Right lobe of liver (tissue), 6 donors: ENCODE results near the gene NR2F1-AS1. TPM values are rescaled to one million over a fixed set of nuclear protein-coding genes. Genes with fewer than 3 reads are reported as not detected.

Experiments used
- ATAC-seq, 4 donors: fragments of 200-7000 bp; cut with Tn5 transposase; one replicate each; pipeline ENCODE4 v1.9.1; 2020; ENCODE audit warnings: mild to moderate bottlenecking in 4 of 4, moderate library complexity in 4 of 4
- DNase-seq, 3 donors: peaks; one replicate each; pipeline ENCODE4 v3.0.0-alpha.2; 2020
- H3K27ac ChIP-seq, 3 donors: fragments of 200-600 bp; one replicate each; pipeline ENCODE4 v1.8.0; 2022
- H3K27me3 ChIP-seq, 2 donors: fragments of 200-600 bp; one replicate each; pipeline ENCODE4 v1.8.0; 2022
- H3K36me3 ChIP-seq, 4 donors: fragments of 200-600 bp; sonication (generic) in 1 of 4; one replicate each; pipeline versions ENCODE4 v1.5.1 to v1.8.0; 2017 to 2022; ENCODE audit warnings: control low read depth in 1 of 4
- H3K4me1 ChIP-seq, 4 donors: fragments of 200-600 bp; sonication (generic) in 1 of 4; one replicate each; pipeline versions ENCODE4 v1.5.1 to v1.8.0; 2017 to 2022; ENCODE audit warnings: control low read depth in 1 of 4
- H3K4me3 ChIP-seq, 3 donors: fragments of 200-600 bp; one replicate each; pipeline ENCODE4 v1.8.0; 2022
- H3K9me3 ChIP-seq, 4 donors: fragments of 200-600 bp; sonication (generic) in 1 of 4; one replicate each; pipeline versions ENCODE4 v1.5.1 to v1.8.0; 2017 to 2022; ENCODE audit warnings: control low read depth in 1 of 4
- CTCF ChIP-seq, 4 donors: fragments of 200-600 bp in 3 of 4; fragments of 450-650 bp in 1 of 4; IDR thresholded peaks; one replicate each; pipeline versions ENCODE4 v1.5.1 to v1.8.0; 2016 to 2022; ENCODE audit warnings: antibody characterized with exemption in 4 of 4, mild to moderate bottlenecking in 2 of 4
- POLR2A ChIP-seq: fragments of 450-650 bp; IDR thresholded peaks from one replicate; pipeline ENCODE4 v1.6.1; 2017; ENCODE audit warnings: antibody characterized with exemption, mild to moderate bottlenecking
- WGBS: methylation state at CpG from one replicate; pipeline ENCODE4 v1.1.6; 2018; ENCODE audit warnings: low coverage, low lambda C conversion rate; ENCODE audit not compliant: insufficient coverage; ENCODE audit errors: missing lambda C conversion rate; 5-methylcytosine and 5-hydroxymethylcytosine counted together
- intact Hi-C, 2 donors: fragments of 100-400 bp; cut with DNase I; formaldehyde crosslinking; loops; one replicate each; pipeline versions ENCODE4 v1.11.2 to v1.14.1; 2022
- total RNA-seq, 6 experiments: library from RNA; depleted of rRNA in 2 of 6; stranded (reverse); fragments of >200 nt in 2 of 6; fragmentation: NEBNext Ultra II Directional in 3 of 6; extraction: Animal tissue kit (Norgen Biotek cat#: 25700) in 3 of 6; gene quantifications; one replicate each; pipeline versions ENCODE4 v1.1.0 to v1.2.4, GENCODE V29; 2016 to 2023
- donor health status: DM: no; HTN: yes; CAD: no.
- donor health status: DM: no; HTN: no; CAD: no.
- donor health status: DM: no; HTN: no; CAD: no.
- donor health status: DM: no; HTN: yes; CAD: no.
- donor health status: DM: no; HTN: yes; CAD: no.

NR2F1-AS1 gene
- total RNA-seq, 6 experiments from 2014 or later = 1.2 to 3.8 (median 2.3) TPM

DNA sequence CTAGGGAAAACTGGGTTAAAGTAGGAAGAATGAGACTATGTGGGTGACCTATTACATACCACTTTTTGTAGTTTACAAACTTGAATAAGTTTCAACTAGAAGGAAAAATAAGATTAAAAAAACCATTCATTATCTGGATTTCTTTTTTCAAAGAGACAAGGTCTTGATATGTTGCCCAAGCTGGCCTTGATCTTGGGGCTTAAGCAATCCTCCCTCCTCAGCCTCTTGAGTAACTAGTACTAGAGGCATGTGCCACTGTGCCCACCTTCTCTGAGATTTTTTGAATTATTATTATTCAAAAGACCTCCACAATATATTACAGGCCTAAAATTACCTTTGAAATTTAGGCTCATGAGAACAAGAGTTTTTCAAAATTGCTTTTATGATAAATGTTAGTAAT lies 63.2 kb downstream of the NR2F1-AS1 start:
- no peak for ATAC-seq

DNA sequence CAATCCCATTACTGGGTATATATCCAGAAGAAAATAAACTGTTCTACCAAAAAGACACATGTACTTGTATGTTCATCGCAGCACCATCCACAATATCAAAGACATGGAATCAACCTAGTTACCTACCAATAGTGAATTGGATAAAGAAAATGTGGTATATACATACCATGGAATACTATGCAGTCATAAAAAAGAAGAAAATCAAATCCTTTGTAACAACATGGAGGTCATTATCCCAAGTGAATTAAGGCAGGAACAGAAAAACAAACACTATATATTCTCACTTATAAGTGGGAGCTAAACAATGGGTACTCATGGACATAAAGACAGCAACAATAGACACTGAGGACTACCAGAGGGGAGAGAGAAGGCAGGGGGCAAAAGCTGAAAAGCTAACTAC lies 67.7 kb downstream of the NR2F1-AS1 start:
- H3K27me3 ChIP-seq = no peaks in the 10 kb centered on the region
- H3K4me1 ChIP-seq = no peaks in the 10 kb centered on the region
- ATAC-seq (no peak), DNase-seq (no peak)
- 100% methylated on average over 1 of the region's 1 CpG for WGBS
- no peak overlapping the region for H3K4me3 ChIP-seq
- no peak overlapping the region for H3K27ac ChIP-seq
- intact Hi-C loops = no loop called here
- TF ChIP-seq POLR2A = no peak
- no peak for TF ChIP-seq CTCF (IDR thresholded peaks at IDR 0.05)
- peaks cover 0 to 3% (median 0%) of the 10 kb centered on the region in 4 donors for H3K9me3 ChIP-seq
- no peaks in the 10 kb centered on the region for H3K36me3 ChIP-seq

More for the DNA sequence above, 63.2 kb downstream of the NR2F1-AS1 start:
- TF ChIP-seq POLR2A = no peak
- no peak for TF ChIP-seq CTCF (IDR thresholded peaks at IDR 0.05)
- Histone ChIP-seq H3K4me3 (no peak overlapping the region), H3K36me3 (no peaks in the 10 kb centered on the region), H3K9me3 (no peaks in the 10 kb centered on the region), H3K4me1 (no peaks in the 10 kb centered on the region), H3K27ac (no peak overlapping the region), H3K27me3 (no peaks in the 10 kb centered on the region)
- DNase-seq = no peak
- intact Hi-C loops = no loop called here

DNA sequence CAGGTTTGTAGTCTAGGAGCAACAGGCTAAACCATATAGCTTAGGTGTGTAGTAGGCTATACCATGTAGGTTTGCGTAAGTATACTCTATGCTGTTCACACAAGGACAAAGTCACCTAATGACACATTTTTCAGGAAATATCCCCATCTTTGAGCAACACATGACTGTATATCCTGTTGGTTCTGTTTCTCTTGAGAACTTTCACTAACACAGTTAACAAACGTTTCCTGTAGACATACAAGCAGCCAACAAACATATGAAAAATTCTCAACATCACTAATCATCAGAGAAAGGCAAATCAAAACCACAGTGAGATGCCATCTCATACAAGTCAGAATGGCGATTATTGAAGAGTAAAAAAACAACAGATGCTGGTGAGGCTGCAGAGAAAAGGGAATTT lies 68.2 kb downstream of the NR2F1-AS1 start:
- no peaks in the 10 kb centered on the region for H3K36me3 ChIP-seq
- peaks cover 0 to 3% (median 0%) of the 10 kb centered on the region in 4 donors for H3K9me3 ChIP-seq
- DNase-seq = no peak
- peak in 2 of 4 donors; percentile 37 to 39 for ATAC-seq
- no peak overlapping the region for H3K27ac ChIP-seq
- no peak overlapping the region for H3K4me3 ChIP-seq
- TF ChIP-seq POLR2A (no peak), CTCF (IDR thresholded peaks at IDR 0.05) (no peak)
- no peaks in the 10 kb centered on the region for H3K4me1 ChIP-seq
- H3K27me3 ChIP-seq = no peaks in the 10 kb centered on the region
- WGBS = 41% methylated on average over 3 of the region's 3 CpGs
- intact Hi-C loops = no loop called here

DNA sequence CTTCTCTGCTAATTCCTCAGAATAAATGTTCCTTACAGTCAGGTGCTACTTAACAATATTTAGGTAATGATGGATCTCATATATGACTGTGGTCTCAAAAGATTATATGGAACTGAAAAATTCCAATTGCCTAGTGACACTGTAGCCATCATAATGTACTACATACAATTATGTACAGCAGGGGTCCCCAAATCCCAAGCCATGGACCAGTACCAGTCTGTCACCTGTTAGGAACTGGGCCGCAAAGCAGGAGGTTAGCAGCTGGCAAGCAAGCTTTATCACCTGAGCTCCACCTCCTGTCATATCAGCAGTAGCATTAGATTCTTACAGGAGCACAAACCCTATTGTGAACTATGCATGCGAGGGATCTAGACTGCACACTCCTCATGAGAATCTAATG lies 69.6 kb downstream of the NR2F1-AS1 start:
- peak in 1 of 4 donors; percentile 41 for ATAC-seq
- Histone ChIP-seq H3K36me3 (no peaks in the 10 kb centered on the region), H3K27me3 (no peaks in the 10 kb centered on the region), H3K4me3 (no peak overlapping the region), H3K4me1 (no peaks in the 10 kb centered on the region), H3K9me3 (peaks cover 0 to 3% (median 0%) of the 10 kb centered on the region in 4 donors), H3K27ac (no peak overlapping the region)
- 67% methylated on average over 1 of the region's 2 CpGs for whole genome bisulfite sequencing
- DNase-seq = no peak
- no peak for TF ChIP-seq POLR2A
- no peak for TF ChIP-seq CTCF (IDR thresholded peaks at IDR 0.05)
- intact Hi-C loops = no loop called here
